T-helper 2 cell (primary cell): ENCODE data around the gene REV3L.
"Not testable (repeated sequence)": the region's sequence is repeated elsewhere in the genome, so short reads cannot be mapped to it uniquely, and the experiment has no call there.

Source experiments
- DNase-seq, 5 experiments: peaks; one replicate each; pipeline versions ENCODE4 v3.0.0 to v3.0.0-alpha.2; 2012 to 2022

REV3L gene

DNA sequence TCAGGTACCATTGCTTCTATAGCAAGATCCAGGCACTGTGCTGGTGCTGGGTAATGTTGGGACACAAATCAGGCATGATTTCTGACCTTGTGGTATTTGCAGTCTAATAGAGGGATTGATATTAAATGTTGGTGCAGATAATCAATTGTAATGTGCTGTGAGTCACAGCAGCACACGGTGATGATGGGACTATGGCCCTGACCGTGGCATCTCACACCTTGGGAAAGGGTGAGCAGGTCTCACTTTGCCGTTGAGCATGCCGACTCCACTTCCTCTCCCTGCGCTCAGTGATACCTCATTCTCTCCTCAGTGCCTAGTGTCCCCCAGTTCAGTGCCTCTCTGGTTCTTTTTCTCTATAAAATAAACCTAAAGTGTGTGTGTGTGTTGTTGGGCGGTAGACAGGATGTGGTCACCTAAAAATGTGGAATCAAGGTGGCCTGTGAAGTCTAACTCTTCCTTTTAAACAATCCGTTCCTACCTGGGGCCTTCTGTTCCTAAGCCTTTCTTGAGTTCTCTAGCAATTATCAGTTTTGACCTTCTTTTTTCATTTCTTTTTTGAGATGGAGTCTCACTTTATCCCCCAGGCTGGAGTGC lies 188.5 kb downstream of the REV3L start:
- peak in 1 of 5 experiments; percentile 43 for DNase-seq

DNA sequence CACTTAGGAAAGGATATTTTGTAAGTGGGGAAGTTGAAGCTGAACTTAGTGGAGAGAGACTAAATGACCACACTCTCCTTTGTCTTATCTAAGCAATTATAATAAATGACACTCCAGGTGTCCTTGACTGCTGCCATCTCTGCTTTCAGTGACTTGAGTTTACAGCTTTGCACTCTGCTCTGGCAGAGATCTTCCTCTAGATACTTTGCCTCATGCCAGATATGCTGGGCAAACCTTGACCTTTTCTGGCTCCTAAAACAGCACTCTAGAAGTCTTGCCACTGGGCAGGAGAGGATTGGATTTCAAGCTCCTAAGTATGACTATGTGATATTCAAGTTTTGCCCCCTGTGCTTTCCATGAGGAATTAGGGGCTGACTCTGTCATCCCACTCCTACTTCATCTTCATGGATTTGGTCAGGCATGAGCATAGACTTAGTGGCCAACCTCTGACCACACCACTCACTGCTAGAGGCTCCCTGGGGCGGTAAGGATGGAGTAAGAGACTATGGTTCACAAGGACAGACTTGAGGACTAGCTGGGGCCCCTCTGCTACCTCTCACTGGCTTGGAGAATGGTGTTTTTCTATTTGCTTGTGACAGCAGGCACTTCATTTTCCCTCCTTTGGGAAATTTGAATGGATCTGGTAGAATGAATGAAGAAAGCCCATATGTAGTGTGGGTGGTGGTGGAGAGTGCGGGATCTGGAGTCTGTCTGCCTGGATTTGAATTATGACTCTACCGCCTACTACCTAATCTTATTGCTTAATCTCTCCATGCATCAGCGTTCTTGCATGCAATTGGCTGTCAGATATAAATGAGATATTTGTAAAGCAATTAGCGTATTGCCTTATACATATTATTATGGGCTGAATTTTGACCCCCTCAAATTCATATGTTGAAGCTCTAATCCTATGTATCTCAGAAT lies 191.4 kb downstream of the REV3L start:
- no peak for DNase-seq

DNA sequence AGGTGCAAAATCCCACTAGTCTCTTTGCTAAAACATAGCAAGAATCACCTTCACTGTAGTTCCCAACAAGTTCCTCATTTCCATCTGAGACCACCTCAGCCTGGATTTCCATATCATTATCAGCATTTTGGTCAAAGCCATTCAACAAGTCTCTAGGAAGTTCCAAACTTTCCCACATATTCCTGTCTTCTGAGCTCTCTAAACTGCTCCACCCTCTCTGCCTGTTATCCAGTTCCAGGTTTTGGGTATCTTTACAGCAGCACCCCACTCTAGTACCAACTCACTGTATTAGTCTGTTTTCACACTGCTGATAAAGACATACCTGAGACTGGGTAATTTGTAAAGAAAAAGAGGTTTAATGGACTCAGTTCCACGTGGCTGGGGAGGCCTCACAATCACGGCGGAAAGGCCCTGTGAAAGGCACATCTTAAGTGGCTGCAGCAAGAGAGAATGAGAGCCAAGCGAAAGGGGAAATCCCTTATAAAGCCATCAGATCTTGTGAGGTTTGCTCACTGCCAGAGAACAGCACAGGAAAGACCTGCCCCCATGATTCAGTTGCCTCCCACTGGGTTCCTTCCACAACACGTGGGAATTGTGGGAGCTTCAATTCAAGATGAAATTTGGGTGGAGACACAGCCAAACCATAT lies 192.2 kb downstream of the REV3L start:
- peak in 2 of 5 experiments; percentile 1 to 65 for DNase-seq

DNA sequence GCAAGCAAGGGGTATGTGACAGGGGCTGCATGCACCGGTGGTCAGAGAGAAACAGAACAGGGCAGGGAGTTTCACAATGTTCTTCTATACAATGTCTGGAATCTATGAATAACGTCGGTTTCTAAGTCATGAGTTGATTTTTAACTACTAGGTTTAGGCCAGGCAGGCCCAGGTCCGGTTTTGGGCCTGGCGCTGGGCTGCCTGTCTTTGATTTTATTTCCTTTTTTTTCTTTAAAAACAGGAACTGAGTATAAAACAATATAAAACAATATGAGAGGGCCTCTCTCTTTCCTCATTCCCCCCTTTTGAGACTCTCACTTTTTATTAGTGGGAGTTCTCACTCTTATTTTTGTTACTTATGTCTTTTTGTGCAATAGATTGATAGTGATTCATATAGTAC lies 198.7 kb downstream of the REV3L start:
- DNase-seq = not testable (repeated sequence)

DNA sequence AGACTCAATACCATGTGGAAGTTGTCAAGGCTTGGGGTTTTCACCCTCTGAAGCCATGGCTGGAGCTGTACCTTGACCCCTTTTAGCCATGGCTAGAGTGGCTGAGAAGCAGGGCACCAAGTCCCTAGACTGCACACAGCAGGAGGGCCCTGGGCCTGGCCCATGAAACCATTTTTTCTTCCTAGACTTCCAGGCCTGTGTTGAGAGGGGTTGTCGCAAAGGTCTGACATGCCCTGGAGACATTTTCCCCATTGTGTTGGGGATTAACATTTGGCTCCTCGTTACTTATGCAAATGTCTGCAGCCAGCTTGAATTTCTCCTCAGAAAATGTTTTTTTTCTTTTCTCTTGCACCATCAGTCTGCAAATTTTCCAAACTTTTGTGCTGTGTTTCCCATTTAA lies 199.3 kb downstream of the REV3L start:
- DNase-seq = no peak

DNA sequence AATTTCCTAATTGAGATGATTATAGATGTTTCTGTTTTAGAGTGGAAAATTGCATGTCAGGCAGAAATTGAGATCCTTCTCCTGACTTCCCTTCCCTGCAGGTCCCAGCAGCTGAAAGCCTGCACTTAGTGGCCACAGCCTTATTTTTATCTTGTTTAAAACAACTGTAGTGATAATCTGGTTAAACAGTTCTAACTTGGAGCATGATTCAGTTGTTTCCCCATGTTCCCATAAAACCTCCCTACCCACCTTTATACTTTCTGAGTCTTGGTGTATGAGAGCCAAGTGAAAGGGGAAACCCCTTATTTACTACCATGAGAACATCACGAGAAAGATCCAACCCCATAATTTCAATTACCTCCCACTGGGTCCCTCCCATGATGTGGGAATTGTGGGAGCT lies 200.5 kb downstream of the REV3L start:
- DNase-seq = no peak

DNA sequence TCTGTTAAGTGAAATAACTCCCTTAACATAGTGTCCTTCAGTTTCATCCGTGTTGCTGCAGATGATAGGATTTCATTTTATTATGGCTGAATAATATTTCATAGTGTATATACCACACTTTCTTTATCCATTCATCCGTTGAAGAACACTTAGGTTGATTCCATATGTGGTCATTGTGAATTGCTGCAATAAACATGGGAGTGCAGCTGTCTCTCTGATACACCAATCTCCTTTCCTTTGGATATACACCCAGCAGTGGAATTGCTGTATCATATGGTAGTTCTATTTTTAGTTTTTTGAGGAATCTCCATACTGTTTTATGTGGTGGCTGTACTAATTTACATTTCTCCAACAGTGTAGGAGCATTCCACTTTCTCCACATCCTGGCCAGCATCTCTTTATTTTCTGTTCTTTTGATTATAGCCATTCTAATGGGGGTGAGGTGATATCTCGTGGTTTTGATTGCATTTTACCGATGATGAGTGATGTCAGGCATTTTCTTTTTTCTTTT lies 202.5 kb downstream of the REV3L start:
- no peak for DNase-seq

DNA sequence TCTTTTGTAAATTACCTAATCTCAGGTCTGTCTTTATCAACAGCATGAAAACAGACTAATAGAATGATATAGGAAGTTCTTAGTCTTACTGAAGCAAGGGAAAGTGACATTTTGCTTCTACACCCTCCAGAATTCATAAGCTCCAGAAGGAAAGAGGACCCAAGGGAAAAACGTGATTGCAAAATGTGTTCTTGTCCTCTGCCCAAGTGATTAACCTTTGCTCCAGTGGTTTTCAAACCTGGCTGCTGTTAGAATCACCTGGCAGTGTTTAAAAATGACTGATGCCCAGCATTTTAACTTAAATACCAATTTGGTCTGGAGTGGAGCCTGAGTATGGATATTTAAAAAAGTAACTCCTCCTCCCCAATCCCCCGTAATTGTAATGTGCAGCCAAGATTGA lies 204.3 kb downstream of the REV3L start:
- no peak for DNase-seq

DNA sequence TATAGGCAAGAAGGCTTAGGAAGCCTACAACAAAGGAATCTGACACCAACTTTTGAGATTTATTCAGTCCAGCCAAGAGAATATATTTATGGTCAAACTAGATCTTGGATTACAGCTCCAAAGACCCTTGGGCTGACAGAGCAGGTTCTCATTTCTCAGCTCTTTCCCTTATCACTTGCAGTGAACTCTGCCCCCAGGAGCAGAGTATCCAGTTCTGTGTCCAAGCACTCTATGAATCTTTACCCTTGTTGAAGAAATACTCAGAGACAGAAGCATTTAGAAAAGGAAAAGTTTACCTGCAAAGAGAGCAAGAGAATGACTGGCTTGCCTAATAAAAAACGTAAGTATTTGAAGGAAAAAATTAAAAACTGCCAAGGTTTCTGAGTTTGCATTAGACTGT lies 205.2 kb downstream of the REV3L start:
- DNase-seq = no peak

DNA sequence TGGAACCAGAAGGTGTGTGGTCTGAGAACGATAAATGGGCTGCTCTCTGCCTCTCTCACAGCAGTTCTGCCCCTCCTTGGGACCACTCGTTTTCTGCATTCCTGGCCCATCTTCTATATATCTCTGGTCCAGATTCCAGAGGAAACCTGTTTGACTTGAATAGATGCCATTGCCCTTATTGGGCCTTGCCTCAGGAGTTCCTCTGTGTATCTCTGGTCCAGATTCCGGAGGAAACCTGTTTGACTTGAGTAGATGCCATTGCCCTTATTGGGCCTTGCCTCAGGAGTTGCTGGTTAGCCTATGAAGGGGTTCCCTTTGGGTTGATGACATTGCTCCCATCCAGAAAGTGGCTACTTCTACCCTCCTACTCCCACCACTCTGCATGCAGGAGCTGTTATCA lies 206.3 kb downstream of the REV3L start:
- no peak for DNase-seq

DNA sequence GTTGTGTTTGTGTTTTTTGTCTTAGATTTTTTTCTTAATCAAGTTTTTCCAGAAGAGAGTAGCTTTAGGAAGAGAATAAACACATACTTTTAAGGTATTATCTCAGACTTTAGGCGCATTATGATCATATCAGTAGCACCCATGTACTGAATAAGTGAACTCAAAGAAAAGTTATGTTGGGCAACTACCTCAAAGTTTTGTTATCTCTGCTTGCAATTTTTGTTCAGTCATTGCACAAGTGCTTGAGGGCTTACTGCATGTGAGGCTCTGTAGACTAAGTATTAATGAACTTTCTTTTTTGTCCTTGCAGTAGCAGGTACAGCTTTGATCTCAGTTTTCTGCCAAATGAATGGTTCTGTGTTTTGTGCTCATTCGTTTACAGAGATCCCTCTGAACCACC lies 206.7 kb downstream of the REV3L start:
- DNase-seq = no peak

DNA sequence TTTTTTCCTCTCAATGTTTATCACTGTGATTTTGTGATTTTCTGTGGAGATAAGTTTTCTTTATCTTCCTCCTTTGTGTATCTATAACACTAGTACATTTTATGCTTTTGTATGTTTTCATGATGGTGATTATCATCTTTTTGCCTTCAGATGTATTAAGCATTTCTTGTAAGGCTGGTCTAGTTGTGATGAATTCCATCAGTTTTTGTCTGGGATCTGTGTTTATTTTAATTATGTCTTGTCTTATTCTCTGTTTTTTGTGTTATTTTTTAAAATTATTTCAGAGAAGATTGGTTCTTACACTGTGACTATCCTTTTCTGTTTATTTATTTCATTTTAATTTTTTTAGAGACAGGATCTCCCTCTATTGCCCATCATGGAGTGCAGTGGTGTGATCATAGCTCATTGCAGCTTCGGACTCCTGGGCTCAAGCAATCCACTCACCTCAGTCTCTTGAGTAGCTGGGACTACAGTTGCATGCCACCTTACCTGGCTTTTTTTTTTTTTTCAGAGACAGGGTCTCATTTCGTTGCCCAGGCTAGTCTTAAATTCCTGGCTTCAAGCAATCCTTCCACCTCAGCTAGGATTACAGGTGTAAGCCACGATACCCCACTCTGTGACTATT lies 208.3 kb downstream of the REV3L start:
- peak in 1 of 5 experiments; percentile 28 for DNase-seq

DNA sequence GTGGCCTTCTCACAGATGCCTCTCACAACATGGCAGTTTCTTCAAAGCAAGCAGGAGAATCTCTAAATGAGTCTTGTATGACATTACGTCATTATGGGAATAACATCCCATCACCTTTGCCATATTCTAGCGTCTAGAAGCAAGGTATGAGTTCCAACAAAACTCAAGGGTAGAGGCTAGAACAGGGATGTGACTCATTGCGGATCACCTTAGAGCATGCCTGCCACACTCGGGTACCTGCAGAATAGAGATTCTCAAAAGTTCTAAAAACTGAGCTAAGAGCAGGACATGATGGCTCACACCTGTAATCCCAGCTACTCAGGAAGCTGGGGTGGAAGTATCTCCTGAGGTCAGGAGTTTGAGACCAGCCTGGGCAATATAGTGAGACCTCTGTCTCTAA lies 212.9 kb downstream of the REV3L start:
- no peak for DNase-seq

DNA sequence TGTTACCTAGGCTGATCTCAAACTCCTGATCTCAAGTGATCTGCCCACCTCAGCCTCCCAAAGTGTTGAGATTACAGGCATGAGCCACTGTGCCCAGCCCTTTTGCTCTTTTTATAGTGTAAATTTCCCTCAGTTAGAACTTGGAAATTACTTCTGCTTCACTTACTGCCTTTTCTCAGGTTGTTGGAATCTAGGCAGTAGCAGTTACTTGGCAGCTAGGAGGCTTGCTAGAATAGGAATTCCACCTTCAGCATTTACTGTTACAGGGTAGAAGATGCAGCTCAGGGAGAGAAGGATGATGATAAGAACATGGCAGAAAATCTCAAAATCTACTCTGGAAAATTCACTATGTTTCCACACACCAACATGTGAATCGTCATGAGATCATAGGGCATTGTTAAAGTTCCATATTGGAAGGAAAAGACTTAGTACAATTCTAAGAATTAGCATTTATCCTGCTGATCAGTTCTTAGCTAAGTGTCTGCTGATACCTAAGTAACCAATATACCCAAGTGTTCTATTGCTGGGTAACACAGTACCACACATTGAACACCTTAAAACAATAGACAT lies 213.5 kb downstream of the REV3L start:
- DNase-seq = no peak

DNA sequence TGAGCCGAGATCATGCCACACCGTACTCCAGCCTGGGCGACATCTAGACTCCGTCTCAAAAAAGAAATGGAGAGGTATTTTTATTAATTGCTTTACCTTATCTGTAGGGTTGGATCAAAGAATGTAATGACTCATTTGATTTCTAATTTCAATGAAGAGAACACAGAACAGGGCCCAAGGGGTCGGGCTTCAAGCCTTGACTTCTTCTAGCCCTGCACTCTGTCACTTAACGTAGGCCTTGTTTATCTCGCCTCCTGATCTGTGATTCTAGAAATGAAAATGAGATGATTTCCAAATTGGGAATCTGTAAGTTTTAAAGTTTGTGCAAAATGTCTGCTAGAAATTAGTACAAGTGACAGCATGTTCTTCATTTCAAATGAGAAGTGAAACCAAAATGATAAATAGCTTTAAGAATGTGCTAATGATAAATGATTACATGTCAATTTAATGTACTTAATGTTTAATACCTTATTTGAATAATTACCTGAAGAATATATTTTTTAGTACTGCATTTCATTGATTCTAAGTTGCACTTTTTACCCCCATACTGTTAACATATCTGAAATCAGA lies 215.2 kb downstream of the REV3L start:
- DNase-seq = no peak

DNA sequence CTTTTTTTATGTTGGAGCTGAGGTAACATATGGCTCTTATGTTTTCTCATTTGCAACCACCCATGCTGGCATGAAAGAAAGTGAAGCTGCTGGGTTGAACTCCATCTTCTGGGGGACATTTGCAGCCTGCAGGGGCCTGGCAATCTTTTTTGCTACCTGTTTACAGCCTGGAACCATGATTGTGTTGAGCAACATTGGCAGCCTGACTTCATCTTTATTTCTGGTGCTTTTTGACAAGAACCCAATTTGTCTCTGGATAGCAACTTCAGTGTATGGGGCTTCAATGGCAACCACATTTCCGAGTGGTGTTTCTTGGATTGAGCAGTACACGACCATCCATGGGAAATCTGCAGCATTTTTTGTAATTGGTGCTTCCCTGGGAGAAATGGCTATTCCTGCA lies 216.7 kb downstream of the REV3L start:
- no peak for DNase-seq

DNA sequence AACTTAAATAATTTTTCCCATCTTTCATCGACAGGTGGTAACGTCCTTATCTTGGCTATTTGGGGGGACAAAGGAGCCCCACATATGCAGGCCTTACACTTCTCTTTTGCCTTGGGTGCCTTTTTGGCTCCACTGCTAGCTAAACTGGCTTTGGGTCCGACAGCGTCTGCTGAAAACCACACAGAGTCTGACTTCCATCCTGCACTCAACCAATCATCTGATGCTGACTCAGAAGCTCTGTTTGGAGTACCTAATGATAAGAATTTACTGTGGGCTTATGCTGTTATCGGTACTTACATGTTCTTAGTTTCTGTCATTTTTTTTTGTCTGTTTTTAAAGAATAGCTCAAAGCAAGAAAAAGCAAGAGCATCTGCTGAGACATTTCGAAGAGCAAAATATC lies 217.2 kb downstream of the REV3L start:
- no peak for DNase-seq

DNA sequence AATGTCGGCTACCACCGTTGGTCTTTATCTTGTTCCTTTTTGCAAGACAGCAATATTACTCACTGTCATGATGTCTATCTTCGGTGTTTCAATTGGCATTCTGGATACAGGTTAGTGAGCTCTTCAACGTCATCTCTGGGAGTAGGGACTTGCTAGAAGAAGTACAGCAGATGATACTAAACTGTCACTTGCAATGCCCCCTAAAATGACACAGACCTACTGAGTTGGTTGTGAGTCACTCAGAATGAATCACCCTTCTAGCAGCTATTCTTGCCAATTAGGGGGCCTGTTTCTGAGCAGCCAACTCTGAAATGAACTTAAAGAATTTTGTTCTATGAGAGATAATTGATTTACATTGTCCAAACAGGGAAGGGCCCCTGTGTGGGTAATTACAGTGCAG lies 219.2 kb downstream of the REV3L start:
- no peak for DNase-seq

DNA sequence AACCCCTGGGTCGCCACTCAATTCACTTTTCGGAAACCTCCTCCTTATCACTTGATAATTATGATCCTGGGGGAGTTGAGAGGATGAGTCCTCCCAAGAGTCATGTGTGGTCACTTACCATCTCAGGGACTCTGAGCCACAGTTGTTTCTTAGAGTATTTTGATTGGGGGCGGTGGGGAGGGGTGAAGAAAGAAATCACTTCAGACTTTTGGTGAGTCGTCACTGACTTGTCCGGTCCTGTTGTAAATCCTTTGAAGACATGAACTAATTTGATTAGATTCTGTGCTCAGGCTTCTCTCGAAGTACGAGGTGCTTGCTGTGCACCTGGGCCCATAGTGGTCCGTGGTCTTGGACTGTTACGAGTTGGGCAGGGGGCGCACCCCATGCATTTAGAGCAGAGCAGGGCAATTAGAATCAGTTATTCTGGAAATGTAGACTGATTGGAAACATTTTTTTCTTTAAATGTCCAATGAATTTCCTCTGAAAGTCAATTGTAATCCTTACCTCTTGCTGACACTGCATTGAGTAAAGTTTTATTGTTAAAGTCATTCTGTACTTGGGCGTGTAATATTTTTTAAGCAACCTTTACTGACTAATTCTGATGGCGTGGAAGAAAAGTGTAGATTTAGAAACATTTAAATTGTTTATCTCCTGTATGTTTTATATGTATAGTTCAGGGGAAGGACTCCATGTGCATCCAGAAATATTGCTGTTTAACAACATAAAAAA lies 222.3 kb downstream of the REV3L start:
- no peak for DNase-seq

DNA sequence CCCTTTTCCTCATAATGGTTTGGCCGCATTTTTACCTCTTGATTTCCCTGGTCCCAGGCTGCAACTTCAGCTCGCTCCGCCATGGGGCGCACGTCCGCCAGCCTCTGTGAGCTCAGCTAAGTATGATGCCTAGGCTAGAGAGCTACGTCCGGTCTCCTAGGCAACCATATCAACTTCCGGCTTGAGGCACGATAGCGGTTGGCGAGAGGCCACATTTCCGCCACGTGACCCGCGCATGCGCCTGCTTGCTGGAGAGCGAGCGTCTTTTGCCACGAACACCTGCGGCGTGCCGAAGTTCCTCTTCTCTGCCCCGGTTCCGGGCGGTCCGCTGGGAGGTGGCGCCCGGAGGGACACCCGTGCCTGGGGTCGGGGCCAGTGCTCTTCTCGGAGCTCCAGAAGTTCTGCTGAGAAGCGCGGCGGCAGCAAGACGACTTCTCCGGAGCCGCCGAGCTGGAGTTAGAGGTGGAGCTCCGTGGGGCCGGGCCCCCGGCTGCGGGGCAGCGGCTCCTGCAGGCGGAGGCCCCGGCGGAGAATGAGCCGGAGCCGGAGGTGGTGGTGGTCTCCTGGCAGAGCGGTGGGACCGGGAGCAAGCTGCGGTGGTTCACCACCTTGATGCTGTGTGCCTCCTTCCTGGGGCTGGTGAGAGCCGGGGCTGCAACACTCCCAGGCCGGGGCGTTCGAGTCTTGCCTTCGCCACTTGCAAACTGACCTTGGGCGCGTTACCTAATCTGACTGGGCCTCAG lies 223.8 kb downstream of the REV3L start:
- DNase-seq = peak; percentile 97 to 99 (median 99)

DNA sequence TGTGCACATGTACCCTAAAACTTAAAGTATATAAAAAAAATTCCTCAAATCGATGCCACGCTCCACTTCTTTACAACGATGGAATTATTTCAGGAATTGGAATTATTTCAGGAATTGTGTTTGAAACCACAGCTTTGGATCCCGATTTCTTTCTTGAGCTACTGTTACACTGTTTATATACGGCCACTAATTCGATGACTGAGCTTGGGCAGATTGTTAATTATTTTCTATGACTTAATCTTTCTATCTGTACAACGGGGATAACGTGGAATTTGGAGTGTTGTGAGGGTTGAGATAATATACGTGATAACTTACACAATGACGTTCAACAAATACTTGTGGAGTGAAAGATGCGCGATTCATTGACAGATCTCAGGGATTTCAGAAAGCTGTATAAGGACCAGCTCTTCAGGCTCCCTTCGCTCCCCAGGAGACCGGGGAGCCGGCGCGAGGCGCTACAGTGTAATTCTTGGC lies 224.4 kb downstream of the REV3L start:
- no peak for DNase-seq
